H1 (cell line): ENCODE data around the gene CRTAC1.

ENCODE experiments used
- CEBPB ChIP-seq: IDR thresholded peaks from 2 replicates; pipeline ENCODE4 v1.6.1; 2012; ENCODE audit warnings: low read depth, low read length
- CTCF ChIP-seq, 3 experiments: IDR thresholded peaks; 1 replicate in 2 of 3; 2 replicates in 1 of 3; pipeline versions ENCODE4 v1.5.1 to v1.6.1; 2011; ENCODE audit warnings: low read length in 3 of 3, mild to moderate bottlenecking in 3 of 3, inconsistent platforms in 2 of 3, low read depth in 1 of 3, moderate library complexity in 1 of 3; ENCODE audit not compliant: insufficient read depth in 1 of 3; ENCODE audit errors: control extremely low read depth in 1 of 3
- EP300 ChIP-seq, 2 experiments: IDR thresholded peaks; 1 replicate in 1 of 2; 2 replicates in 1 of 2; pipeline ENCODE4 v1.6.1; 2011 to 2012; ENCODE audit warnings: low read depth in 2 of 2, low read length in 2 of 2, mild to moderate bottlenecking in 2 of 2, borderline replicate concordance in 1 of 2, inconsistent platforms in 1 of 2, moderate library complexity in 1 of 2
- EZH2 ChIP-seq: fragments of 200-600 bp; sonication (generic); IDR thresholded peaks from 2 replicates; pipeline ENCODE4 v1.7.1; 2012; ENCODE audit warnings: low read depth, mild to moderate bottlenecking, moderate library complexity, low read length, inconsistent platforms; ENCODE audit not compliant: severe bottlenecking
- FOSL1 ChIP-seq: IDR thresholded peaks from 2 replicates; pipeline ENCODE4 v1.6.1; 2011; ENCODE audit warnings: mild to moderate bottlenecking, low read depth, low read length, moderate library complexity; ENCODE audit not compliant: insufficient read depth
- KDM5A ChIP-seq: fragments of 200-600 bp; IDR thresholded peaks from 2 replicates; pipeline ENCODE4 v1.7.1; 2012; ENCODE audit warnings: mild to moderate bottlenecking, low read length, inconsistent platforms, mixed read lengths
- NRF1 ChIP-seq: IDR thresholded peaks from 2 replicates; pipeline ENCODE4 v1.6.1; 2011; ENCODE audit warnings: mild to moderate bottlenecking, low read depth, low read length, improper control_type of control experiment
- POLR2A ChIP-seq, 2 experiments: IDR thresholded peaks; 1 replicate in 1 of 2; 2 replicates in 1 of 2; pipeline ENCODE4 v1.6.1; 2011; ENCODE audit warnings: low read depth in 2 of 2, low read length in 2 of 2, mild to moderate bottlenecking in 2 of 2; ENCODE audit errors: control extremely low read depth in 1 of 2
- SP1 ChIP-seq: IDR thresholded peaks from 2 replicates; pipeline ENCODE4 v1.6.1; 2011; ENCODE audit warnings: low read depth, low read length
- SP4 ChIP-seq: IDR thresholded peaks from 2 replicates; pipeline ENCODE4 v1.6.1; 2012; ENCODE audit warnings: low read length, inconsistent platforms
- USF2 ChIP-seq: IDR thresholded peaks from 2 replicates; pipeline ENCODE4 v1.6.1; 2011; ENCODE audit warnings: low read length, improper control_type of control experiment

DNA sequence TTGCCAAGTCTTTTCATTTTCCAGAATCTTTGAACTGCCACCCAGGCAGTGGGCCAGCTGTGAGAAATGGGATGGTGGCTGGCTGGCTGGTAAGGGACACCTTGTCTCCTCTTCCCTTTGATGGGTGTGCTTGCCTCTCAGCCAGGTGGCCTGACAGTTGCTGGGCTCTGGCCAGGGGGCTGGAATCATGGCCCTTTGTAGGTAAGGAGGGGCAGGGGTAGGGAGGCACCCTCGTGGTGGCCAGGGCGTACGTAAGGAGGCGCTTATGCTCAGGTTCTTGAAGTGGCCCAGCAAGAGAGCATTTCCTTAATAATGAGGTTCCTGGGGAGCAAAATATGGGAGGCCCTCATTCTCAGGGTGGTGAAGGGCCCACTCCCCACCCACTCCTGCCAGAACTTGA is 213.8 kb downstream of the CRTAC1 start:
- no peak for TF ChIP-seq CEBPB
- TF ChIP-seq USF2 = no peak
- no peak for TF ChIP-seq SP1
- TF ChIP-seq KDM5A = no peak
- no peak for TF ChIP-seq CTCF (IDR thresholded peaks at IDR 0.05; ENCODE audit: control extremely low read depth in 1 of 3, insufficient read depth in 1 of 3, low read depth in 1 of 3, low read length in 3 of 3)
- TF ChIP-seq NRF1 = no peak
- no peak for TF ChIP-seq POLR2A (IDR thresholded peaks at IDR 0.05; ENCODE audit: control extremely low read depth in 1 of 2, low read depth in 2 of 2, low read length in 2 of 2)
- TF ChIP-seq FOSL1 = no peak
- no peak for TF ChIP-seq EZH2
- no peak for TF ChIP-seq EP300 (IDR thresholded peaks at IDR 0.05; ENCODE audit: borderline replicate concordance in 1 of 2, low read depth in 2 of 2, low read length in 2 of 2)
- no peak for TF ChIP-seq SP4
